Esophagus muscularis mucosa (tissue), 4 donors: Measurements from ENCODE around the gene PCBP3. TPM values are rescaled to one million over a fixed set of nuclear protein-coding genes. Genes with fewer than 3 reads are reported as not detected.

Source experiments
- DNase-seq: peaks from one replicate; pipeline ENCODE4 v3.0.0-alpha.2; 2017; ENCODE audit errors: extremely low spot score
- H3K27ac ChIP-seq, 4 donors: fragments of 200-600 bp; sonication (generic); replicated peaks in 1 of 4; 1 replicate in 3 of 4; 2 replicates in 1 of 4; pipeline ENCODE4 v1.5.1; 2016 to 2019; ENCODE audit warnings: mild to moderate bottlenecking in 1 of 4
- H3K27me3 ChIP-seq, 4 donors: fragments of 200-600 bp; sonication (generic); one replicate each; pipeline versions ENCODE4 v1.5.1 to v1.6.0; 2016 to 2019
- H3K36me3 ChIP-seq, 4 donors: fragments of 200-600 bp; sonication (generic); one replicate each; pipeline ENCODE4 v1.5.1; 2016 to 2019
- H3K4me1 ChIP-seq, 4 donors: fragments of 200-600 bp; sonication (generic); one replicate each; pipeline ENCODE4 v1.5.1; 2016 to 2019
- H3K4me3 ChIP-seq, 4 donors: fragments of 200-600 bp; sonication (generic); 1 replicate in 2 of 4; 2 replicates in 2 of 4; pipeline ENCODE4 v1.5.1; 2016 to 2019; ENCODE audit warnings: mild to moderate bottlenecking in 4 of 4, moderate library complexity in 1 of 4
- H3K9me3 ChIP-seq, 4 donors: fragments of 200-600 bp; sonication (generic); 1 replicate in 3 of 4; 2 replicates in 1 of 4; pipeline ENCODE4 v1.5.1; 2016 to 2019
- EP300 ChIP-seq: sonication (generic); formaldehyde crosslinking; IDR thresholded peaks from one replicate; pipeline ENCODE4 v1.6.1; 2017; ENCODE audit warnings: antibody characterized with exemption
- POLR2A ChIP-seq: fragments of 450-650 bp; IDR thresholded peaks from one replicate; pipeline ENCODE4 v1.6.1; 2017; ENCODE audit warnings: antibody characterized with exemption, moderate library complexity, mild to moderate bottlenecking, low read depth
- POLR2AphosphoS5 ChIP-seq, 2 donors: sonication (generic); formaldehyde crosslinking; IDR thresholded peaks; one replicate each; pipeline ENCODE4 v1.6.1; 2017; ENCODE audit warnings: antibody characterized with exemption in 2 of 2
- WGBS: methylation state at CpG from one replicate; pipeline ENCODE4 v1.1.5; 2018; 5-methylcytosine and 5-hydroxymethylcytosine counted together
- intact Hi-C: fragments of 100-400 bp; cut with DNase I; formaldehyde crosslinking; loops from one replicate; pipeline ENCODE4 v1.15.1; 2023
- total RNA-seq, 4 donors: library from RNA; depleted of rRNA; stranded (reverse); fragments of >200 nt; gene quantifications; one replicate each; pipeline versions ENCODE4 v1.1.0 to v1.2.1, GENCODE V29; 2016
- TF ChIP-seq, protein P1 (sequence below), 3 experiments: fragments of 200-600 bp in 2 of 3; fragments of 450-650 bp in 1 of 3; sonication (generic) in 2 of 3; IDR thresholded peaks; one replicate each; pipeline ENCODE4 v1.5.1; 2017 to 2019; ENCODE audit warnings: antibody characterized with exemption in 3 of 3, mild to moderate bottlenecking in 2 of 3, moderate library complexity in 1 of 3

The PCBP3 gene
- total RNA-seq, 4 donors from 2014 or later = 7.5 to 9.2 (median 8.1) TPM

DNA sequence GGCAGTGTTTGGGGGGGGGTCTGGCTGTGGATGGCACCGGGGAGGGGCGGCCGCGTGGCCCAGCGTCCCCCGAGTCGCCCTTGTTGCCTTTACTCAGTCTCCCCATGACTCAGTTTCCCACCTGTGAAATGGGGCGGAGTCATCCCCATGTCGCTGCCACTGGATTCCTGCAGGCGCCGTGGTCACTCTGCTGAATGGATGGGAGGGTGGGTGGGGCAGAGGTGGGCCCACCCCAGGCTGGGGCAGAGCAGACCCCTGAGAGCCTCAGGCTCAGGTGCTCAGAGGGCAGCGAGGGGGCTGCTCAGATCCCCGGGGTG lies 340.1 kb downstream of the PCBP3 start:
- intact Hi-C loops = loop anchor here (5.0 kb wide), 1 partner anchor 44 kb away; no protein-coding TSS in a partner anchor
- Histone ChIP-seq H3K27ac (peak overlapping the region; percentile 96 to 99 (median 97)), H3K36me3 (peaks cover 21 to 45% (median 43%) of the 10 kb centered on the region in 4 donors), H3K4me3 (peak overlapping the region; percentile 70 to 88 (median 78)), H3K27me3 (no peaks in the 10 kb centered on the region), H3K4me1 (peaks cover 38 to 79% (median 75%) of the 10 kb centered on the region in 4 donors), H3K9me3 (no peaks in the 10 kb centered on the region)
- no peak for DNase-seq
- TF ChIP-seq, protein P1, sequence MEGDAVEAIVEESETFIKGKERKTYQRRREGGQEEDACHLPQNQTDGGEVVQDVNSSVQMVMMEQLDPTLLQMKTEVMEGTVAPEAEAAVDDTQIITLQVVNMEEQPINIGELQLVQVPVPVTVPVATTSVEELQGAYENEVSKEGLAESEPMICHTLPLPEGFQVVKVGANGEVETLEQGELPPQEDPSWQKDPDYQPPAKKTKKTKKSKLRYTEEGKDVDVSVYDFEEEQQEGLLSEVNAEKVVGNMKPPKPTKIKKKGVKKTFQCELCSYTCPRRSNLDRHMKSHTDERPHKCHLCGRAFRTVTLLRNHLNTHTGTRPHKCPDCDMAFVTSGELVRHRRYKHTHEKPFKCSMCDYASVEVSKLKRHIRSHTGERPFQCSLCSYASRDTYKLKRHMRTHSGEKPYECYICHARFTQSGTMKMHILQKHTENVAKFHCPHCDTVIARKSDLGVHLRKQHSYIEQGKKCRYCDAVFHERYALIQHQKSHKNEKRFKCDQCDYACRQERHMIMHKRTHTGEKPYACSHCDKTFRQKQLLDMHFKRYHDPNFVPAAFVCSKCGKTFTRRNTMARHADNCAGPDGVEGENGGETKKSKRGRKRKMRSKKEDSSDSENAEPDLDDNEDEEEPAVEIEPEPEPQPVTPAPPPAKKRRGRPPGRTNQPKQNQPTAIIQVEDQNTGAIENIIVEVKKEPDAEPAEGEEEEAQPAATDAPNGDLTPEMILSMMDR (IDR thresholded peaks at IDR 0.05) = no peak
- TF ChIP-seq POLR2A (no peak), POLR2AphosphoS5 (IDR thresholded peaks at IDR 0.05) (no peak)
- no CpG with 5 or more reads among the region's 13 CpGs for WGBS

DNA sequence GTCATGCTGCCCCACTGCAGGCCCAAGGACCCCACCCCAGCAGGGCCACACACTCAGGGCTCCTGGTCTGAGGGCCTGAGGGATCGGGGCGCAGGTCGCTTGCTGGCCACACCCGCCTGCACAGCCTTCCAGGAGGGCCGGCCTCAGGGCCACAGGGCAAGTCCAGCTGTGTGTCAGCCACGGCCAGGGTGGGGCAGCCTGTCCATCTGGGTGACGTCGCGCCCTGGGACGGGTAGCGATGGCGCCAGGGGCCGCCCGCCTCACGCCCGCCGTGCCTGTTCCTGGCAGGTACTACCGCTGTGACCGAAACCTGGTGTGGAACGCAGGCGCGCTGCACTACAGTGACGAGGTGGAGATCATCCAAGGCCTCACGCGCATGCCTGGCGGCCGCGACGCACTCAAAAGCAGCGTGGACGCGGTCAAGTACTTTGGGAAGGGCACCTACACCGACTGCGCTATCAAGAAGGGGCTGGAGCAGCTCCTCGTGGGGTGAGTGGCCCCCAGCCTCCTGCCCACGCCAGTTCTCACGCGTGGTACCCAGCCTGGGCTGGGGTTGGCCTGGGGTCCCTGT lies 340.5 kb downstream of the PCBP3 start:
- intact Hi-C loops = loop anchor here (5.0 kb wide), 1 partner anchor 43 kb away; no protein-coding TSS in a partner anchor
- 100% methylated on average over 3 of the region's 38 CpGs for WGBS
- peaks cover 26 to 49% (median 48%) of the 10 kb centered on the region in 4 donors for H3K36me3 ChIP-seq
- H3K4me1 ChIP-seq = peaks cover 33 to 79% (median 75%) of the 10 kb centered on the region in 4 donors
- H3K27ac ChIP-seq = peak overlapping the region; percentile 96 to 99 (median 97)
- H3K4me3 ChIP-seq = peak overlapping the region; percentile 70 to 88 (median 78)
- DNase-seq = no peak
- TF ChIP-seq POLR2AphosphoS5 (IDR thresholded peaks at IDR 0.05) (peak; percentile 88 to 91), POLR2A (no peak), EP300 (no peak)
- TF ChIP-seq, protein P1 (IDR thresholded peaks at IDR 0.05) = peak in 1 of 3 experiments; percentile 8
- no peaks in the 10 kb centered on the region for H3K27me3 ChIP-seq
- no peaks in the 10 kb centered on the region for H3K9me3 ChIP-seq

- no peaks in the 10 kb centered on the region for H3K27me3 ChIP-seq
- no peak for TF ChIP-seq POLR2A
- 63% methylated on average over 3 of the region's 3 CpGs for WGBS
- H3K9me3 ChIP-seq = no peaks in the 10 kb centered on the region
- intact Hi-C loops = loop anchor here (5.0 kb wide), 1 partner anchor 43 kb away; no protein-coding TSS in a partner anchor
- H3K27ac ChIP-seq = peak overlapping the region; percentile 96 to 99 (median 97)
- H3K4me1 ChIP-seq = peaks cover 30 to 79% (median 75%) of the 10 kb centered on the region in 4 donors
- peak overlapping the region; percentile 70 to 88 (median 78) for H3K4me3 ChIP-seq
- H3K36me3 ChIP-seq = peaks cover 32 to 55% (median 54%) of the 10 kb centered on the region in 4 donors
- no peak for DNase-seq
Measured at GRCh38 chr21:45984584-45985095, 341.1 kb downstream of the PCBP3 start.

GRCh38 chr21:45985471-45986315 lies 342.2 kb downstream of the PCBP3 start:
- H3K36me3 ChIP-seq = peaks cover 39 to 66% (median 64%) of the 10 kb centered on the region in 4 donors
- H3K27ac ChIP-seq = peak overlapping the region; percentile 96 to 99 (median 97)
- intact Hi-C loops = no loop called here
- no peak for TF ChIP-seq POLR2A
- no peak for TF ChIP-seq POLR2AphosphoS5 (IDR thresholded peaks at IDR 0.05)
- TF ChIP-seq, protein P1 (IDR thresholded peaks at IDR 0.05) = no peak
- no peak for TF ChIP-seq EP300
- WGBS = 72% methylated on average over 32 of the region's 37 CpGs
- peak overlapping the region; percentile 13 to 71 (median 19) for H3K4me3 ChIP-seq
- H3K4me1 ChIP-seq = peaks cover 30 to 81% (median 75%) of the 10 kb centered on the region in 4 donors
- H3K9me3 ChIP-seq = no peaks in the 10 kb centered on the region
- DNase-seq = no peak
- no peaks in the 10 kb centered on the region for H3K27me3 ChIP-seq
